GM18505 (cell line): ENCODE results near the gene SHISAL2A.

Experiments
- ATAC-seq: cut with Tn5 transposase; IDR thresholded peaks from one replicate; pipeline ENCODE4 v1.9.1; 2021; ENCODE audit not compliant: unreplicated experiment
- POLR2A ChIP-seq: IDR thresholded peaks from 4 replicates; pipeline ENCODE4 v1.6.1; 2011; ENCODE audit warnings: borderline replicate concordance; ENCODE audit not compliant: insufficient read depth, insufficient read length; ENCODE audit errors: extremely low read depth

SHISAL2A gene

DNA sequence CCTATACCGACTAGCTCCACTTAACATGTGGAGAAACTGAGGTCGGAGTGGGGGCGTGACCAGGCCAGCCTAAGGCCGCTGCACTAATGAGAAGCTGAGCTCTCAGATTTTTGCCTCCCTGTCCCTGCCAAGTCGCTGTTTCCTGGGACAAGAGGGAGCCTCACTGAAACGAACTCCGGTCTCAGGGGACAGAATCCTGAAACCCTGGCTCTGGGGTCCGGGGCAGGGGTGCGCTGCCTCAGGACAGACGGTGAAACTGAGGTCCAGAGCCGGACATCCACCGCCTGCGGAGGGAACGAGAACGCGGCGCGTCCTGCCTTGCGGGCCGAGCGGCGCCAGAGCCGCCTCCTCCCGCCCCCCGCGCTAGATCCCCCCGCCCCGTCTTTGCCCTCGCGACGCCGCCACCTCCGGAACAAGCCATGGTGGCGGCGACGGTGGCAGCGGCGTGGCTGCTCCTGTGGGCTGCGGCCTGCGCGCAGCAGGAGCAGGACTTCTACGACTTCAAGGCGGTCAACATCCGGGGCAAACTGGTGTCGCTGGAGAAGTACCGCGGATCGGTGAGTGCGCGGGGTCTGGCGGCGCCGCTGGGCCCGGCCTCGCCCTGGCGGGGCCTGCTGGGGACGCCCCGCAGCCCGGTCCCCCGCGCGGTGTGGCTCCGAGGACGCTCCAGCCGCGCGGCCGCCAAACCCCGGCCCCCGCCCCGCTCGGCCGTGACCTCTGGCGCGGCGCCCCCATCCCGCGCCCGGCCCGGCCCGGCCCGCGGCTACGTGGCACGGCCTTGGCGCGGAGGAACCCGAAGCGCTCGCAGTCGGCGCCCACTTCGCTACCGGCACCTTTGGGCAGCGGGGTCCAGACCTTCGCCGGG, 30.7 kb upstream of the SHISAL2A start, which contains the start of gene GPX7:
TSS of gene GPX7 (plus strand) at position 381 of the 865 bp plus-strand sequence. CDS start at position 420, 39 bp downstream.
- TF ChIP-seq POLR2A: no peak
- ATAC-seq: no peak

DNA sequence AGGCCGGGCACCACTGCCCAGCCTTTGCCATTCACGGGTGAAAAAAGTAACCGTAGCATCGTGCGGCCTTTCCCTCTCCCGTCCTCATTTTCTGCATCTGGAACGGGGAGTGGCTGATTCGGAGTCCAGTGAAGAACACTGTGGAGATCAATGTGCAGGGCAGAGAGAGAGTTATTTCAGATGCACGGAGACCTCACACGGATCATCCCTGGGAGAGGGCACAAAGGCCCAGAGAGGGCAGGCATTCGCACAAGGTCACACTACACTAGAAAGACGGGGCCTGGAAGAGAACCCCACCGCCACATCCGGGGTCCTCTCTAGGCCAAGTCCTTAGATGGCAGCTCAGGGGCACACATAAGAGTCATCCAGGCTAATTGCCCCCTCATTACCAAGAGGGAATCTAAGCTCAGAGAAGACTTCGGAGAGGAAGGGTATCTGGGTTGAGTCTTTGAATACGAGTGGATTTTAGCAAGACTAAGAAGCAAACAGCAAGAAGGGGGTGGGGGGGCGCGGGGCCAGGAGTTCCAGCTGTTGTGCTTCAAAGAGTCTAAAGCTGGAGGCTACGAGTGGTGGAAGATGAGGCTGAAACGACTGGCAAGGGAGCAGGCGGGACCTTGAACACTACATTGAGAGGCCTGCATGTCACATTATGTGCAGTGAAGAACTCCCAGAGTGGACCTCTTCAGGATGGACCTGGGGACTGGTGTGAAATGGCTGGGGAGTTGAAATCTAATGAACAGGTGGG, 29.9 kb upstream of the SHISAL2A start:
- no peak for ATAC-seq
- TF ChIP-seq POLR2A: no peak

GRCh38 chr1:52603630-52604029, 29.3 kb upstream of the SHISAL2A start:
- TF ChIP-seq POLR2A: no peak

DNA sequence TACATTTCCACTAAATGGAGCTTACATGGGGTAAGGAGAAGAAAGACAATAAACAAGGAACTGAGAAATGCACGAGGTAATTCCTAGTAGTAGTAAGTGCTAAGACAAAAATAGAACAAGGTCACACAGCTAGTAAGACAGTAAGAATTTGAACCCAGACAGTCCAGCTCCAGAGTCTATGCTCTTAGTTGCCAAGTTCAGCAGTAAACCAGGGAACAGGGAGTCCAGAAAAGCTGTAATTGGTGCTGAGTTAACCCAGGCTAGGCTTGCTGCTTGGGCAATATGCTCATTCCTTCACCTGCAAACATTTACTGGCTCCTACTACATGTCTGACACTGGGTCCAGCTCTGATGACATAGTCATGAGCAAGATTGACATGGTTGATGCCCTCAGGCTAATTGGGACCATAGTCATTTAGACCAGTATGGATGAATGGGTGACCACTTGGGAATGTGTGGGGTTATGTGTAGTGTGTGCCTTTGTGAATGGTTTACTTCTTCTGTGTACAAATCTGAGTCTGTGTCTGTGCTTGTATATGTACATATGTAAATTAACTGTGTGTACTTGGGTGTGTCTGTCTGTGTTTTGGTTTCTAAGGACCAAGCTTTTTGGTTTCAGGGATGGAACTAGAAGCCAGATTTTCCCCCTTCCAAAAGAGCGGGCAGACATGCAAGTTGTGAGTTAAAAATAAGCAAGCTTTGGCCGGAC, 28.8 kb upstream of the SHISAL2A start:
- no peak for ATAC-seq
- TF ChIP-seq POLR2A: no peak

More at GRCh38 chr1:52603630-52604029, 29.3 kb upstream of the SHISAL2A start:
- ATAC-seq: no peak

- no peak for TF ChIP-seq POLR2A
- no peak for ATAC-seq
Observed at GRCh38 chr1:52613636-52614373, 19.2 kb upstream of the SHISAL2A start.

- ATAC-seq: no peak
- TF ChIP-seq POLR2A: no peak
Observed at GRCh38 chr1:52614671-52615070, 18.3 kb upstream of the SHISAL2A start.

DNA sequence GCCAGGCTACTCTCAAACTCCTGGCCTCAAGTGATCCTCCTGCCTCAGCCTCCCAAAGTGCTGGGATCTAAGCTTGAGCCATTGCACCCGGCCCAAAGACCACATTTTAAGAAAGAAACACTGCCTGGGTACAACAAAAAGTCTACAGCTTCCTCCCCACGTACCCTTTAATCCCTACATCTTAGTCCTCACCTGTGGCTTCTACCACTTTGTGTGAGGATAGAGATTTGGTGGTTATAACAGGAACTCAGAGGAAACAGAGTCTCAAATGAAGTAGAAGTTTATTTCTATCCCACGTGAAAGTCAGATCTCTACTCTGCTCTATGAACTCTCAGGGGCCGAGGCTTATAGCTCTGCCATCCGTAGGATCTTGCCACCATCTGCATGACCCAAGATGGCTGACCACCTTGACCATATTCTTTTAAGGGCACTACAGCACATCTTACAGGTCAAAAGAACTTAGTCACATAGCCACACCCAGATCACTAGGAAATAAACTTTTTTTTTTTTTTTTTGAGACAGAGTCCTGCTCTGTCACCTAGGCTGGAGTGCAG, 17.4 kb upstream of the SHISAL2A start:
- no peak for ATAC-seq
- no peak for TF ChIP-seq POLR2A

GRCh38 chr1:52621950-52622349, 11.0 kb upstream of the SHISAL2A start:
- TF ChIP-seq POLR2A: no peak
- ATAC-seq: no peak

- ATAC-seq: no peak
- TF ChIP-seq POLR2A: no peak
Observed at GRCh38 chr1:52623812-52624211, 9.2 kb upstream of the SHISAL2A start.

- no peak for TF ChIP-seq POLR2A
- no peak for ATAC-seq
Observed at GRCh38 chr1:52627028-52627427, 5.9 kb upstream of the SHISAL2A start.

GRCh38 chr1:52628614-52629324, 4.2 kb upstream of the SHISAL2A start:
- TF ChIP-seq POLR2A: no peak
- no peak for ATAC-seq

- TF ChIP-seq POLR2A: no peak
- ATAC-seq: no peak
Observed at GRCh38 chr1:52629325-52629643, 3.7 kb upstream of the SHISAL2A start.
